Epidermal melanocyte (primary cell): ENCODE data around the gene PYGB.
A peak's percentile ranks its signal among the peaks of the same experiment; 100 is the strongest.
"Not testable (repeated sequence)": the region's sequence is repeated elsewhere in the genome, so short reads cannot be mapped to it uniquely, and the experiment has no call there.

Experiments
- DNase-seq: peaks from one replicate; pipeline ENCODE4 v3.0.0; 2011; ENCODE audit warnings: low spot score; ENCODE audit not compliant: insufficient read length

The PYGB gene

GRCh38 chr20:25310268-25310920, 62.5 kb downstream of the PYGB start:
- DNase-seq: peak; percentile 78

GRCh38 chr20:25310921-25311728, 63.2 kb downstream of the PYGB start:
- no peak for DNase-seq

- DNase-seq: not testable (repeated sequence)
These were observed 64.8 kb downstream of the PYGB start for GRCh38 chr20:25312716-25313115.

GRCh38 chr20:25313593-25313992, 65.7 kb downstream of the PYGB start:
- DNase-seq: no peak

GRCh38 chr20:25314497-25315417, 66.9 kb downstream of the PYGB start:
- DNase-seq: no peak

- no peak for DNase-seq
These were observed 67.7 kb downstream of the PYGB start for GRCh38 chr20:25315418-25316210.

- no peak for DNase-seq
These were observed 68.8 kb downstream of the PYGB start for GRCh38 chr20:25316506-25317190.

GRCh38 chr20:25317351-25318075, 69.6 kb downstream of the PYGB start:
- DNase-seq: no peak

- DNase-seq: no peak
These were observed 70.8 kb downstream of the PYGB start for GRCh38 chr20:25318471-25319240.

- no peak for DNase-seq
These were observed 71.6 kb downstream of the PYGB start for GRCh38 chr20:25319241-25320034.

- DNase-seq: no peak
These were observed 72.3 kb downstream of the PYGB start for GRCh38 chr20:25320035-25320800.

GRCh38 chr20:25321262-25321831, 73.5 kb downstream of the PYGB start:
- DNase-seq: no peak

GRCh38 chr20:25321991-25322390, 74.1 kb downstream of the PYGB start:
- no peak for DNase-seq

- DNase-seq: no peak
These were observed 75.8 kb downstream of the PYGB start for GRCh38 chr20:25323496-25324246.

- no peak for DNase-seq
These were observed 76.5 kb downstream of the PYGB start for GRCh38 chr20:25324412-25324811.

GRCh38 chr20:25325073-25325472, 77.2 kb downstream of the PYGB start:
- DNase-seq: no peak
